Activated CD4-positive, alpha-beta T cell treated with anti-CD3 and anti-CD28 coated beads, Interleukin-2, amount 50 U/mL, for 16 hours (primary cell): ENCODE data around the gene TAP1.

Experiments
- DNase-seq: peaks from one replicate; pipeline ENCODE4 v3.0.0-alpha.2; 2020

Gene TAP1

DNA sequence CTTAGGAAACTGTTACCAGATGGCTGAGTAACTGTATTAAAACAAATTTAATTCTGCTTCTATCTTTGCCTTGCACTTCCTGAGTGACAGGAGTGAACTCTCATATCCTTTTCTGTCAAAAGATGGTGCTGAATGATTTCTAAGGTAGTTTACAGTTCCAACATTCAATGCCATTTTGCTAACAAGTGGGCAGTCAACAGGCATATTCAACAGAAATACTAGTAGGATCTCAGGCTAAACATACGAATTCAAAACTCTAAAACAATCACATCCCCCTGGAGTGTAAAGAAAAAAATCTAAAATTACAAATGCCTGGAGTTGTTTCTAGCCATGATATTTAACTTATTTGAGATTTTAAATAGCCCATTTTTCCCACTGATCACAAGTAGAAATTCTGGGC lies 7.2 kb upstream of the TAP1 start:
- DNase-seq: no peak

GRCh38 chr6:32858194-32858593 lies 4.7 kb upstream of the TAP1 start:
- DNase-seq: no peak

DNA sequence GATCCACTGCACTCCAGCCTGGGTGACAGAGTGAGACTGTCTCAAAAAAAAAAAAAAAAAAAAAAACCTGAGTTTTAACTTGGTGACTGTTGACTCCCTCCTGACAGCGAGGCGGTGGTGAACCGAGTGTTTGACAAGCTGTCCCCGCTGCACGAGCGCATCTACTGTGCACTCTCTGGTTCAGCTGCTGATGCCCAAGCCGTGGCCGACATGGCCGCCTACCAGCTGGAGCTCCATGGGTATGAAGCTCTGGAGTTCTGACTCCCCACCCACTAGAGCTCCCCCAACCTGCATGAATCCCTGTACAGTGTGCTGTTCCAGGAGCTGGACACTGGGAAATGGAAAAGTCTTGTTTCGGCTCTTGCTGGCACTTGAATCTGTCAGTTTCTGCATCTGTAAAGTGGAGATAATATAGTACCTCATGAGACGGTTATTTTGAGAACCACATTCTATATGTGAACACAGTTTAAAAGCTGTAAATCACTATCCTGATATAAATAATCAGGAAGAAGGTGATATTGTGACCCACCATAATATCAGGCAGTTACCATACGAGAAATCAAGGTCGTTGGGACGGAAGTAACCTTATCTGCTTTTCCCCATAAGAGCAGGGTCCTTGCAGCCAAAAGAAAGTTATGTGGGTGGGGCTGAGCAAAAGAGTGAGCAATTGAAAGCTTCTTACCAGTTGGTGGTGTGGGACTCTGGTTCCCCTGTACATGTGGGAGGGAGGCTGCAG lies 3.8 kb upstream of the TAP1 start:
- DNase-seq: no peak

DNA sequence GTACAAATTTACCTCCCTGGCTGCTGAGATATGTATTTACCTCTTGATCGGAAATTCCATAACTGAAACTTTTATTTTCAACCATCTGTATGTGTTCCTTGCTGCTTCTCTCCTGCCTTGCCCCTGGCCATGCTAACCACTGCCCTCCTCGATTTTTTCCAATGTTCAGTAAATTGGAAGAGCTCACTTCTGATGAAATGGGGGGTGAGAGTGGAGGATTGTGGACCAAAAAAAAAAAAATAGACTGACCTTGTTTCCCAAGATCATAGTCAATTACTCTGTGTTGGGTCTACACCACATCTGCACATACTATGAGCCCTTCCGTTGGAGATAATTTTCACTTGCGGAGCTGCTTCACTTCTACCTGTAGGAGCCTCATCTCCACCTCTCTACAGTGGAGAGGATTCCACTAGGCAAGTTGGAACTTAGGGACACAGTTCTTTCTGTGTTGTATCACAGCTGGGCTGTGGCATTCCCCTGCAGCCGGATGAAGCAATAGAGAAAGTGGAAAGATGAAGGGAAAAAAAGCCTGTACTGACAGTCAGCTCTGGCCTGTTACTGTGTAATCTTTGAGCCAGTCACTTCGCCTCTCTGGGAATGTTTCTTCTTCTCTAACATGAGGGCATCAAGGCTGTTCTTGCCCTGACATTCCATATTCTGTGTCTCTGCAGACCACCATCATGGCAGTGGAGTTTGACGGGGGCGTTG lies 2.1 kb upstream of the TAP1 start:
- no peak for DNase-seq

- peak; percentile 70 for DNase-seq
These were observed 1.1 kb upstream of the TAP1 start for GRCh38 chr6:32854376-32855178.

DNA sequence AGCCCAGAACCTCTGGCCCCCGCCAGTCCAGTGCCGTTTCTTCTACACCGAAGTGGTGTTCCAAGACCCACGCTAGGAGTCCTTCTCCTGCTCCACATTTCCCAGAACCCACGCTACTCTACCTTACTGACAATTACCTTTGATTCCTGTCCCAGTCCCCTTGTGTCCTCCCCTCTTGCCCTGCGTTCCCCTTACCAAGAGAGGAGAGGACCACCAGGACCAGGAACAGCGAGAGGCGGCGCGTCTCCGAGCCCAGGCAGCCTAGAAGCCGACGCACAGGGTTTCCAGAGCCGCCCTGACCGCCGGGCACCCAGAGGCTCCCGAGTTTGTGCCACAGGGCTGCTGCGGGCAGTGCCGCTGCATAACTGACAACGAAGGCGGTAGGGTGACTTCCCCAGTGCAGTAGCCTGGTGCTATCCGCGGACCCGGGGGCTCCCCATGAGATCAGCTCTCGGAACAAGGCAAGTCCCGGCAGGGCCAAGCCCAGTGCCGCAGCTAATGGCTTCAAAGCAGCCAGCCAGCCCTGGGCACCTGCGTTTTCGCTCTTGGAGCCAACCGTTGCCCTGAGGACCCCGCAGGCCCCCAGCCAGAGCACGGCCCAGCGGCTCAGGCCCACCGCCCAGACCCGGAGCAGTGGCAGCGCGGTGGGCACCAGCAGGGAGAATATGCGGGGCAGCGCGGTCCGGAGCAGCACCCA lies 512 bp downstream of the TAP1 start:
- no peak for DNase-seq

GRCh38 chr6:32852018-32852843 lies 1.3 kb downstream of the TAP1 start:
- DNase-seq: no peak

DNA sequence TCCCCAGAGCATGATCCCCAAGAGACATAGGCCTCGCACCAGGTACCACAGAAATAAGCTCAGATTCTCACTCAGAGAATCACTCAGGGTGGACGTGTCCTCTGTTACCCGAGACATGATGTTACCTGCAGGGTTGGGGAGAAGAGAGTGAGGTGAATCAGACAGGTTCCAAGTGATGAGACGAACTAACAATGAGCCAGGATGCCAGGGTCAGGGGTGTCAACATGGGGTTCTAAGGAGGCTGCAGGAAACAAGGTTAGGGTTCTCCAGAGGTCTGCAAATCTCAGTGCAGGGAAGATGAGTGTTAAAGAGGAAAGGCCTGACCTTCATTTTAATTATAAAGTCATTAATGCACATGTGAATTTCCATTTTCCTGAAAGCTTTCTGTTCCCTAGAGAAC lies 2.5 kb downstream of the TAP1 start:
- no peak for DNase-seq

DNA sequence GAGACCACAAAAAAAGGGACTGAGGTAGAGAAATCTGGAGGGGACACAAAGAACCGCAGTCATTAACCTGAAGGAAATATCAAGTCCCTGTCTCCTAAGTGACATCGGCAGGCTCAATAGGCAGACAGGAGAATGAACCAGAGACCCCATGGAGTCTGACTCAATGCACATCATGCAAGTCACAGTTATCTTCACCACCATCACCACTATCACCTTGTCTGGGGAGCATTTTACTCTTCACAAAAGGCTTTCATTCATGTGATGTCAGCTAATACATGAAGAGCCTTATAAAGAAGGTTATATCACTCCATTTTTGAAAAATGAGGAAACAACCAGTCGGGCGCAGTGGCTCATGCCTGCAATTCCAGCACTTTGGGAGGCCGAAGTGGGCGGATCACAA lies 4.4 kb downstream of the TAP1 start:
- no peak for DNase-seq

- no peak for DNase-seq
These were observed 5.7 kb downstream of the TAP1 start for GRCh38 chr6:32847795-32848194.

DNA sequence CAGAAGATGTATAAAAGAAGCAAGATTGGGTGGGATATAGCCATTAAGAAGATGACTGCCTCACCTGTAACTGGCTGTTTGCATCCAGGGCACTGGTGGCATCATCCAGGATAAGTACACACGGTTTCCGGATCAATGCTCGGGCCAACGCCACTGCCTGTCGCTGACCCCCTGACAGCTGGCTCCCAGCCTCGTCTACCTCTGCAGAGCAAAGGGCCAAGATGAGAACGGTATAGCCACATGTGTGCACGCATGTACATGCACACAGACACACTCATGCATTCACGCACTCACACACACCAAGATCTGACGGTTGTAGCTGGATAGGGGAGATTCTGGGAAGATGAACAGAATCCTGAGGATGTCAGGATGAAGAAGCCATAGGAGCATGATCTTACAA lies 6.5 kb downstream of the TAP1 start:
- DNase-seq: no peak

GRCh38 chr6:32845384-32845884 lies 8.1 kb downstream of the TAP1 start:
- peak; percentile 73 for DNase-seq

DNA sequence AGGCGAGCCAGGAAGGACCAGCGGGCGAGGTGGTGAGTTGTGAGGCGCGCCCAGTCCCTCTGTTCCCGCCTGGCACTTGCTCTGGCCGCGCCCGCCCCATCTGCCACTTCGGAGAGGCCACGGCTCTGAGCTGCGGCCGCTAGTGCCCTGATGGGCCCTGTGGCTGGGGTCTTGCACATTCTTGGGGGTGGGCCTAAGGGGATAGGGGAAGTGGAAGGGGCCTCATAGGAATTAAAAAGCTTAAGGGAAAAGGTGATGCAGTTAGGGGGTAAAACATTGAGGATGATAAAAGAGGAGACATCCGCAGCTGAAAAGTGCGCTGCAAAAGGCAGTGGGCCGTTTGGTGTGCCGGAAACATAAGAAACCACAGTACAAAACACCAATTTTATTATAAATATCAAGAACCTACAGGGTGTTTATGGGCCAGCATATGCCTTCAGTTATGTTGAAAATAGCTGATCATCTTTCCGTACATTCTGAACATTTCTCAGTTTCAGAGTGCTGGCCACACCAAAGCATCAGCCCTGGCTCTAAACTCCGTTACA lies 8.6 kb downstream of the TAP1 start:
- DNase-seq: no peak

- peak; percentile 99 for DNase-seq
These were observed 9.3 kb downstream of the TAP1 start, which contains the start of gene PSMB8 for GRCh38 chr6:32843979-32844838. PSMB8 (minus strand) TSS chr6:32844047; CDS start chr6:32843996, 51 bp downstream.

GRCh38 chr6:32843331-32843978 lies 10.0 kb downstream of the TAP1 start:
- no peak for DNase-seq

GRCh38 chr6:32842690-32843089 lies 10.8 kb downstream of the TAP1 start:
- DNase-seq: no peak

DNA sequence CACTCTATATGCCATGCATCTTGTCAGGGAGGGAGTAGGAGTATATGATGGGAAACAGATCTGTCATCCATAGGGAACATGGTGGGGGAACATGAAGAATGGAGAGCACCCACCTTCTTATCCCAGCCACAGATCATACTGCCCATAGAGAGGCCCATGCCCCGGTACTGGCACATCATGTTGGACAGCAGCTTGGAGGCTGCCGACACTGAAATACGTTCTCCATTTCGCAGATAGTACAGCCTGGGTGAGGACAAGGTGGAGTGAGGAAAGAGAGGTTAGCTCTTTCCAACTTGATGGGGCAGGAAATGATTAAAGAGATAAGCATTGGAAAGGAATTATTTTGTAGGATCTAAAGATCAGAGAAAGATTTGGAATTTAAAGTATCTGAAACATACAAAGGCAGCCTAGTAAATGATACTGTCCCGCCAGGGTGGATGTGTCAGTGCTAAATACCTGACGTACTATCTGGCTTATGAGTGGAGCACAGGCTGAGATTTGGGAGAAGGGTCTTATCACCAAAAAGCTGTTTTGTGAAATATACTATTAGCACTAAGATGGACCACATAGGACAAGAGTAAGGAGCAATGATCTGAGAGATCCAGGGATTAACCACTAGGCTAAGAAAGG lies 11.4 kb downstream of the TAP1 start:
- no peak for DNase-seq

GRCh38 chr6:32840604-32841246 lies 12.8 kb downstream of the TAP1 start:
- DNase-seq: peak; percentile 89

DNA sequence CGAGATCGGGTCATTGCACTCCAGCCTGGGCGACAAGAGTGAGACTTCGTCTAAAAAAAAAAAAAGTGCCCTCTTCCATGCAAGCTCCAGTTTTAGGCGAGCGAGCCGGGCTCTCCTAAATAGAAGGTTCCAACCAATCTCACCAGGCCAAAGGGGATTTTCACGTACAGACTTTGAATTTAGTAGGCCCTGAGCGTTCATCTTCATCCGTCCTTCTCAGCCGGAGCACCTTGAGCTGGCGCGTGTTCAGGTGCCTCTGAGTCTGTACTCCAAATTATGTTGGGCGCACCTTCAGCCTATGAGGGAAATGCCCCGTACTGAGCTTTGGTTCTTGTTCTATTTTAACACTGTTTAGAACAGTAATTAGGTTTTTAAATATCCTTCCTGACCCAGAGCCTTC lies 14.1 kb downstream of the TAP1 start:
- no peak for DNase-seq
